GM19463 (cell line): Measurements from ENCODE around the gene RDH16.
A peak's percentile ranks its signal among the peaks of the same experiment; 100 is the strongest.

Experiments
- ATAC-seq: cut with Tn5 transposase; IDR thresholded peaks from one replicate; pipeline ENCODE4 v1.9.1; 2021; ENCODE audit warnings: mild to moderate bottlenecking, moderate library complexity; ENCODE audit not compliant: unreplicated experiment

Gene RDH16

GRCh38 chr12:56957229-56958052, at the start of gene RDH16:
Gene RDH16, minus strand, starts transcription at chr12:56957608. Its CDS starts 146 bp downstream, at chr12:56957462.
- no peak for ATAC-seq

- ATAC-seq, result no peak
These were observed 49.5 kb upstream of the RDH16 start for GRCh38 chr12:57006809-57007475.

DNA sequence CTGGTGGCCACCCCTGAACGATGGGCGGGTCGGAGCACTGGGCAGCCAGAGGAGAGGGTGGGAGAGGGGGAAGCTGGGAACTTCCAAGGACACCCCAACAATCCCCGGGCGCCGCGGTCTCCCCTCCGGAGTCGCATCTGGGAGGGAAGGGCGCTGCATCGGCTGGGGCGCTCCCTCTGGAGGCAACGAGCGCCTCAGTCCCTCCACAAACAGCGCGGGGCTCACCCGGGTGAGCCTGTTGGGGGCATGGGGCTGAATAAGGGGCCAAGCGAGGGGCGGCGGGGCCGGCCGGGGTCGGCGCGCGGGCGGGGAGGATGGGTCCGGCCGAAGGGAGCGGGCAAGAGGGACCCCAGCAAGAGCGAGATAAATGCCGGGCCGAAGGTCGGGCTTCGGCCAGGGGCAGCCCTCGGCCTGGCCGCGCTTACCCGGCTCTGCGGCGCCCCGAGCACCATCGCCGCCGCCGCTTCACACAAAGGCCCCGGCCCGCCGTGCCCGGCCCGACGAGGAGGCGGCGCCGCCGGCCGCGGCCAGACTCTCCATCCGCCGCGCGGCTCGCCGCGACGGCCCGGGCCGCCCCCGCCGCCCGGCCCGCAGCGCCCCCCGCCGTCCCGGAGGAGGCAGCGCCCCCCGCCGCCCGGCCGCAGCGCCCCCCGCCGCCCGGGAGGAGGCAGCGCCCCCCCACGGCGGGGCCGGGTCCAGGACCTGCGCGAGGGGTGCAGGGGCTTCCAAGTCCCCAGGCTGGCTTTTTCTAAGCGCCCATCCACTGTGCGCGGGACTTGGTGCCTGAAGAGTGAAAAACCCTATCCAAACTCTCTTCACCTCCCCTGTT, 48.8 kb upstream of the RDH16 start, which contains the start of gene ZBTB39:
ZBTB39 (minus strand) TSS at position 567 of the 829 bp plus-strand sequence. CDS start 1,629 bp downstream, outside the sequence.
- peak; percentile 72 for ATAC-seq

- no peak for ATAC-seq
These were observed 47.2 kb upstream of the RDH16 start for GRCh38 chr12:57004651-57005050.

DNA sequence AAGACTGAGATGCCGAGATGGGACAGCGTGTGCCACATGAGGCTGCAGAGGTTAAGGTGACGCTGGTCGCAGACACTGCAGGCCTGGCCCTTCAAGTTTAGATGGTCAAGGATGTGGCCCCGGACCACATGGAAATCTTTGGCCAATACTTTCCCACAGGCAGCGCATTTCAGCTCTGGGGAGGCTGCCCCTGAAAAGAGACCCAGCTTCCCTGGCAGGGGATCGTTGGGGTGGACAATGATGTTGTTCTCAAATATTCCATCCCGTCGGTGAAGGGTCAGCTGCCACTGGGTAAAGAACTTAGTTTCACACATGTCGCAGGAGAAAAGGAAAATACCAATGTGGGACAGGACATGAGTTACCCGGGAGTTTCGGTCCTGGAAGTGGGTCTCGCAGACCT, 46.0 kb upstream of the RDH16 start:
- ATAC-seq, result no peak

DNA sequence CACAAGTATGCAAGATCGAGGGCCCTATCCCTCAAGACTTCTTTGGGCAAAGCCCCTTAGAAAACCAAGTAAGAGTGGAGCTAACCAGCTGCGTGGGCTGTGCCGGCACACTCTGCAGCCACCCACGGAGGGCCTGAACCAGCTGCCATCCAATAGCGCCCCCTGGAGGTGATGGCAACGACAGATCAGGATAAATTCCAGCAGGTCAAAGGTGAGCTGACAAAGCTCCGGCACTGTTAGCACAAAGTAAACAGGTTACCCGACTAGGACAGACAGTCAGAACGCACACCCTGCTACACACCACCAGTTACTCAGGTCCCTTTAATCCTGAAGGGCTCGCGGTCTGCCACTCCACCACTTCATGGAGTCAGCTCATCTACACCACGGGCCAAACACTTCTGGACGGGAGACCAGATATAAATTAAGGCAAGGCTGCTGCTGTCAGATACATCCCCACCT, 44.1 kb upstream of the RDH16 start:
- no peak for ATAC-seq

DNA sequence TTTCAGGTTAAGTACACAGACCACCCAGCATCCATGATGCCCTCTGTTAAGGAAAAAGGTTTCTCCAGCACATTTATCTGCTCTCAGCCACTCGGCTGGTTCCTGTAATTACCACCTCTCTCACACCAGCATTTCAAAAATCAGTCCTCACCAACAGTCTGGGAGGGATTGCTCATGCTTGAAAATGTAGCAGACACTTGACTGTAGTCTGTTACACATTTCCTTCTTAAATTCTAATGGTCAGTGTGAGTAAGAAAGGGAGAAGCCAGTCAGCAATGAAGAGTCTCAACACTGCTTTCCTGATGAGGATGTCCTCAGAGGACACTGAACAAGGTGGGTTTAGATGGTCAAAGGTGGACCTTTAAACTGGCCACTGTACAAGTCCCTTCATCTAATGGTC, 43.0 kb upstream of the RDH16 start:
- no peak for ATAC-seq

DNA sequence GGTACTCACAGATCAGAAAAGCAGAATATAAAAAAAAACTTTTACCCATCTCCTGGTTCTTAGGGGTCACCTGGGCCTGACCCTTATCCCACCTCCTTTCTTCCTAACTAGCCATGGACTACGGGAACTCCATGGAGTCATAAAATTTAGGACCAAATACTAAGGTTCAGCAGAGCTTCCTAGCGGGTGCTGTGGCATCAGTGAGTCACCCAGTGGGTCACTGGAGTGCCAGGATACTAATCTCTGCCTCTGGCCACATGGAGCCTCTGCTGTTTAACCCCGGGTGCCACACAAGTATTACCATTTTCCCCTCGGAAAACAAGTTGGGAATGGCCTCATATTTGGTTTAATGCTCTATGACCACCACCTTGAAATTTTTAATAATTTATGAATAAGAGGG, 42.0 kb upstream of the RDH16 start:
- ATAC-seq, result no peak

- peak; percentile 86 for ATAC-seq
These were observed 41.6 kb upstream of the RDH16 start for GRCh38 chr12:56998981-56999380.

DNA sequence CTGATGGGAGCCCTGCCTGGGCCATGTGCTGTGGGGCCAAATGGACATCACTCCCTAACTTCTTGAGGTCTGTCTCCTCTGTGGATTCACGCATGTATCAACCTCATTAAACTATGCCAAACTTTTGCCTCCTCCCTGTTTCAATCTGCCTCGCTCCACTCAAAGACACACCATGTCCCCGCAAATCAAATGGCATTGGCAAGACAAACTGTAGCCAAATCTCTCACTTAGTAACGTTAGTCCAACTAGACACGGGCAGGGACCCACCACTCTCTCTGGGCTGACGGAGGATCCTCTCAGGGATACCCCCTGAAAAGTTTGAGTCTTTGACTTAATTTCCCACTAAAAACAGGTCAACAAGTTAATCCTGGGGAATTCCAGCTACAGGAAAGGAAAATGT, 40.9 kb upstream of the RDH16 start:
- ATAC-seq, result no peak

- no peak for ATAC-seq
These were observed 39.6 kb upstream of the RDH16 start for GRCh38 chr12:56996793-56997545.

DNA sequence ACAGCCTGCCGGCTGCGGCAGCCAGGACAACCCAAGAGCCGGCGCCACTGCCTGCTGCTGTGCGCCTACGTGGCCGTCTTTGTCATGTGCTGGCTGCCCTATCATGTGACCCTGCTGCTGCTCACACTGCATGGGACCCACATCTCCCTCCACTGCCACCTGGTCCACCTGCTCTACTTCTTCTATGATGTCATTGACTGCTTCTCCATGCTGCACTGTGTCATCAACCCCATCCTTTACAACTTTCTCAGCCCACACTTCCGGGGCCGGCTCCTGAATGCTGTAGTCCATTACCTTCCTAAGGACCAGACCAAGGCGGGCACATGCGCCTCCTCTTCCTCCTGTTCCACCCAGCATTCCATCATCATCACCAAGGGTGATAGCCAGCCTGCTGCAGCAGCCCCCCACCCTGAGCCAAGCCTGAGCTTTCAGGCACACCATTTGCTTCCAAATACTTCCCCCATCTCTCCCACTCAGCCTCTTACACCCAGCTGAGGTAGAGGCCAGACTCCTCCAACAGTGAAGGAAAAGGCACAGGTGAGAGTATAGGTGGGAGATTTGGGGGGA, 38.6 kb upstream of the RDH16 start:
- no peak for ATAC-seq

- ATAC-seq, result no peak
These were observed 38.0 kb upstream of the RDH16 start for GRCh38 chr12:56995201-56995929.

DNA sequence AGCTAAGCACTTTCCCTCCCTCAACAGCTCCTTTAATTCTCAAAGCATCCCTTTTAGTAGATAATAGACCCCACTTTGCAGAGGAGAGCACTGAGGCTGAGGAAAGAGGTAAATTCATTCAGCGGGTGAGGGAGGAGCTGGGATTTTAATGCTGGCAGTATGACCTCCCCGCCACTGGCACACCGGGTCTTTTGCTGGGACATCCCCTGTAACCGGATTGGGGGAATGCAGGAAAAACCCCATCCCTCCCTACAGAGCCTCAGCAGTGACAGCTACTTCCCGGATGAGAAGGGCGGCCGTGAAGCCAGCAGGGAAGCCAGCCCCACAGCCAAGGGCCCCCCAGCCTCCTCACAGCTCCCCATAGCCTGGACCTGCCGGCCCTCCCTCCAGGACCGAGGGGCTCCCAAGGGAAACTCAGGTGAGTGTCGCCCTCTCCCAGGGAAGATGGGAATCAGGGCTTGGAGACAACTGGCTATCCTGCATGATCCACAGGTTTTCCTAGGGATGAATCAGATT, 36.9 kb upstream of the RDH16 start:
- no peak for ATAC-seq

GRCh38 chr12:56993346-56993745, 35.9 kb upstream of the RDH16 start:
- ATAC-seq, result no peak

DNA sequence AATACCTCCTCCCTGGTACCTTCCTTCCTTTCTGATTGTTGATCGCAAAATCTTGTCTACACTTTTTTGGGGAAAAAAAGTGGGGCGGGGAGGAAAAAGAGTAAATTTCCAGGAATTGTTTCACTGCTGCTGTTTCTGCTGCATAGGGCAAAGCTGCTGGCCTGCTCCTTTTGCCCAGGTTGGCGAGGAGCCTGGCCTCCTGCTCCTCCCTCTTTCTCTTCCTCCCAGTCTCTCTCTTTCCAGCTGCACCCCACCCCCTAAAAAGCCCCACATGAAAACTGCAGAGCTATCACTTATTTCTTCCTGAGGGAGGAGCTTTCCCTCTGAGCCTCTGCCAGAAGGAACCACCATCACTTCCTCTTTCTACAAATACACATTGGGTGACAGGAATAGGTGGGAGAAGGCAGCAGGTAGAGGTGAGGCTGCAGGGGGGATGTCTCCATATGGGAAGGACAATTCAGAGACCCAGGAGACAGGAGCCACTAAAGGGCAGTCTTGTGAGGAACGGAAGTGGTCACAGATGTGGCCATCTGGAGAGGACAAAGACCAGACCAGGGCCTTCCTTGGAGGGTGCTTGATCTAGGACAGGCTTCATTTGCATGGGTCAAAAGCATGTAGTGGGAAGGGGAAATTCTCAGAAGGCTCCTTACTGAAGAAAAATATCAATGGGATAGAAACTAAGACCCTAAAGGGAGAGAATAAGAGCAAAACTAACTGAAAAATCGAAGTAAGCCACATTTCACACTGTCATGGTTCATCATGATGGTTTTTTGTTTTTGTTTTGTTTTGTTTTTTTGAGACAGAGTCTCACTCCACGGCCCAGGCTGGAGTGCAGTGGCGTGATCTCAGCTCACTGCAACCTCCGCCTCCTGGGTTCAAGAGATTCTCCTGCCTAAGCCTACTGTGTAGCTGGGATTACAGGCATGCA, 34.2 kb upstream of the RDH16 start:
- ATAC-seq, result no peak

GRCh38 chr12:56990648-56991318, 33.4 kb upstream of the RDH16 start:
- no peak for ATAC-seq
